Measurements from ENCODE around the gene EIF2AK3.

GRCh38 chr2:88591698-88592097 lies 35.6 kb downstream of the EIF2AK3 start:
- TF ChIP-seq CTCF (IDR thresholded peaks at IDR 0.05): no peak
- TF ChIP-seq POLR2A (IDR thresholded peaks at IDR 0.05): no peak

Measured in uterus (tissue), 2 donors.